SU-DHL-6 (cell line): ENCODE measurements around the gene PDE4D.

Source experiments
- H2AFZ ChIP-seq: fragments of 200-600 bp; sonication (generic); 2 replicates; pipeline ENCODE4 v1.6.1; 2014; ENCODE audit warnings: low read depth, mild to moderate bottlenecking, moderate library complexity, mixed read lengths, antibody characterized with exemption, low read length; ENCODE audit not compliant: severe bottlenecking
- H3F3A ChIP-seq: fragments of 200-600 bp; shearing (Covaris generic); 2 replicates; pipeline ENCODE4 v1.6.0; 2016; ENCODE audit warnings: antibody characterized with exemption, mild to moderate bottlenecking; ENCODE audit not compliant: insufficient read depth
- H3K27ac ChIP-seq: fragments of 200-600 bp; sonication (generic); 2 replicates; pipeline ENCODE4 v1.5.1; 2016; ENCODE audit warnings: low read depth, mild to moderate bottlenecking, low read length, moderate library complexity, mixed read lengths
- H3K27me3 ChIP-seq: fragments of 200-600 bp; sonication (generic), shearing (Covaris generic); 2 replicates; pipeline ENCODE4 v1.6.0; 2014; ENCODE audit warnings: mild to moderate bottlenecking, low read length
- H3K36me3 ChIP-seq: fragments of 200-600 bp; sonication (generic); 2 replicates; pipeline ENCODE4 v1.6.1; 2014; ENCODE audit warnings: mild to moderate bottlenecking, low read length, mixed read lengths
- H3K4me2 ChIP-seq: fragments of 300-600, 200-600 bp; shearing (Covaris generic), sonication (generic); 2 replicates; pipeline ENCODE4 v1.6.0; 2014; ENCODE audit warnings: low read length, low read depth, mild to moderate bottlenecking; ENCODE audit not compliant: poor library complexity, severe bottlenecking
- H3K4me3 ChIP-seq: fragments of 200-600 bp; sonication (generic); 2 replicates; pipeline ENCODE4 v1.5.1; 2014; ENCODE audit warnings: antibody characterized with exemption, low read length, mild to moderate bottlenecking, mixed read lengths; ENCODE audit not compliant: insufficient read depth, poor library complexity, severe bottlenecking
- H3K79me2 ChIP-seq: fragments of 200-600 bp; sonication (generic); 2 replicates; pipeline ENCODE4 v1.6.1; 2014; ENCODE audit warnings: mild to moderate bottlenecking, low read length, moderate library complexity; ENCODE audit not compliant: insufficient read depth
- H3K9ac ChIP-seq: fragments of 200-600 bp; sonication (generic); 2 replicates; pipeline ENCODE4 v1.7.0; 2014; ENCODE audit warnings: mild to moderate bottlenecking, low read length
- H3K9me2 ChIP-seq: fragments of 200-600 bp; sonication (generic); replicated peaks from 2 replicates; pipeline ENCODE4 v1.6.1; 2014; ENCODE audit warnings: low read length; ENCODE audit not compliant: insufficient read depth
- H3K9me3 ChIP-seq: fragments of 200-600 bp; sonication (generic); 2 replicates; pipeline ENCODE4 v1.6.1; 2014; ENCODE audit warnings: low read length, mixed read lengths; ENCODE audit not compliant: insufficient read depth
- H4K20me1 ChIP-seq: fragments of 200-600 bp; sonication (generic); 2 replicates; pipeline ENCODE4 v1.6.1; 2014; ENCODE audit warnings: low read depth, mild to moderate bottlenecking, antibody characterized with exemption, low read length, moderate library complexity, mixed read lengths
- CTCF ChIP-seq: fragments of 200-600 bp; sonication (generic); IDR thresholded peaks from one replicate; pipeline ENCODE4 v1.5.1; 2017; ENCODE audit warnings: antibody characterized with exemption, mild to moderate bottlenecking, low read length, moderate library complexity; ENCODE audit not compliant: insufficient read depth, poor library complexity, severe bottlenecking
- EZH2phosphoT487 ChIP-seq: fragments of 200-600 bp; sonication (generic), shearing (Covaris generic); conservative IDR thresholded peaks from 2 replicates; pipeline ENCODE4 v1.6.1; 2018; ENCODE audit warnings: mild to moderate bottlenecking, antibody characterized with exemption, low read length, moderate library complexity, mixed read lengths

PDE4D gene

GRCh38 chr5:59779453-59779852 is 114.1 kb downstream of the PDE4D start:
- no peaks in the 10 kb centered on the region for H3K9me2 ChIP-seq
- H3K36me3 ChIP-seq, result no peaks in the 10 kb centered on the region

DNA sequence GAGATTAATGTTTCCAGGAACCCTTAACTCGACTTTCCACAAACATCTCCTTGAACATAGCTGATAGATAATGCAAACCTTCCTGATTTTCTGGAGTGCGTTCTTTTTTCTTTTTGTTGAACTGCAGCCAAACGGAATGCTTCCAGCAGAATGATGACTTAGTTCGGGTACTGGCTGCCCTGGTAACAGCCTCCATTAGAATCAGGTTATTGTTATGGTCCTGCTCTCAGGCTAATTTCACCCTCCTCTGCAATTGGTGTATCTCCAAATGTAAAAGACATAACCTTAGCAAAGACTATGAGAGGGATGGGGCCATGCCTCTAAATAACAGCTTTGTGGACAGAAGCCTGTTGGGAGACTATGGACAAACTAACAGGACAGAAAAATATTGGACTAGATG is 116.5 kb downstream of the PDE4D start:
- H3K9ac ChIP-seq, result no peak overlapping the region
- TF ChIP-seq CTCF (no peak), EZH2phosphoT487 (no peak)

More at GRCh38 chr5:59779453-59779852, 114.1 kb downstream of the PDE4D start:
- no peak for TF ChIP-seq EZH2phosphoT487
- no peak for TF ChIP-seq CTCF
- no peaks in the 10 kb centered on the region for H3K9me3 ChIP-seq
- H2AFZ ChIP-seq, result no peak overlapping the region
- no peaks in the 10 kb centered on the region for H3K79me2 ChIP-seq
- H3K27me3 ChIP-seq, result no peaks in the 10 kb centered on the region
- H3K27ac ChIP-seq, result no peak overlapping the region
- H4K20me1 ChIP-seq, result no peaks in the 10 kb centered on the region
- no peak overlapping the region for H3K4me3 ChIP-seq
- H3K9ac ChIP-seq, result no peak overlapping the region
- no peaks in the 10 kb centered on the region for H3F3A ChIP-seq
- no peak overlapping the region for H3K4me2 ChIP-seq

GRCh38 chr5:59773294-59773693 is 120.2 kb downstream of the PDE4D start:
- Histone ChIP-seq H3K9me3 (no peaks in the 10 kb centered on the region), H3K27ac (no peak overlapping the region), H3K9ac (no peak overlapping the region), H3K27me3 (no peaks in the 10 kb centered on the region), H3K4me3 (no peak overlapping the region), H2AFZ (no peak overlapping the region), H3K9me2 (no peaks in the 10 kb centered on the region), H4K20me1 (no peaks in the 10 kb centered on the region), H3K79me2 (no peaks in the 10 kb centered on the region), H3F3A (no peaks in the 10 kb centered on the region), H3K4me2 (no peak overlapping the region), H3K36me3 (no peaks in the 10 kb centered on the region)
- no peak for TF ChIP-seq CTCF
- TF ChIP-seq EZH2phosphoT487, result no peak

More for the DNA sequence above, 116.5 kb downstream of the PDE4D start:
- no peaks in the 10 kb centered on the region for H3K27me3 ChIP-seq
- H3K4me2 ChIP-seq, result no peak overlapping the region
- H3K9me2 ChIP-seq, result no peaks in the 10 kb centered on the region
- no peaks in the 10 kb centered on the region for H3K36me3 ChIP-seq
- H3F3A ChIP-seq, result no peaks in the 10 kb centered on the region
- no peaks in the 10 kb centered on the region for H3K9me3 ChIP-seq
- no peaks in the 10 kb centered on the region for H4K20me1 ChIP-seq
- H3K4me3 ChIP-seq, result no peak overlapping the region
- no peaks in the 10 kb centered on the region for H3K79me2 ChIP-seq
- no peak overlapping the region for H2AFZ ChIP-seq
- H3K27ac ChIP-seq, result no peak overlapping the region

- Histone ChIP-seq H2AFZ (no peak overlapping the region), H3K79me2 (no peaks in the 10 kb centered on the region), H3K4me3 (no peak overlapping the region), H3K36me3 (no peaks in the 10 kb centered on the region), H3K4me2 (no peak overlapping the region), H3K9me2 (no peaks in the 10 kb centered on the region), H3K27me3 (no peaks in the 10 kb centered on the region), H4K20me1 (no peaks in the 10 kb centered on the region), H3K9ac (no peak overlapping the region), H3K9me3 (no peaks in the 10 kb centered on the region), H3F3A (no peaks in the 10 kb centered on the region), H3K27ac (no peak overlapping the region)
- TF ChIP-seq EZH2phosphoT487 (no peak), CTCF (no peak)
Observed at GRCh38 chr5:59772757-59773156, 120.8 kb downstream of the PDE4D start.
